GM21528 (cell line): ENCODE results near the gene DOK4.
"Not testable (repeated sequence)": the region's sequence is repeated elsewhere in the genome, so short reads cannot be mapped to it uniquely, and the experiment has no call there.

Source experiments
- ATAC-seq: cut with Tn5 transposase; IDR thresholded peaks from one replicate; pipeline ENCODE4 v1.9.1; 2021; ENCODE audit warnings: mild to moderate bottlenecking, moderate library complexity; ENCODE audit not compliant: unreplicated experiment, low FRiP score

The DOK4 gene

DNA sequence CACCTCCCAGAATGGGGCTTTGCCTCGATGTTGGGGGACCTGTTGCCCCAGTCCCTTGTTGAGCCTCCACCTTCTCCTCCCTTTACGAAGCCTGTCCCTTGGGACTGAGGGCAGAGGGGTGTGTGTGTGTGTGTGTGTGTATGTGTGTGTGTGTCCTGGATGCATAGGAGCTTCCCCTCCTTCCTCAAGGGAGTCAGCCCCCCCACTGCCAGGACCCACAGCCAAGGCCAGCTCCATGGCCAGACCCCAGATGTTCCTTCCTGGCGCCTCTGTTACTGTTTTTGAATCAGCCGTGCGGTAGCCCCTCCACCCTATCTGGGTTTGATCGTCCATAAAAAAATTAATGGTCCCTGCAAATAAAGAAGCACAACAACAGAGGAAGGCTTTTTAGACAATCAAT, 17.7 kb upstream of the DOK4 start:
- no peak for ATAC-seq

DNA sequence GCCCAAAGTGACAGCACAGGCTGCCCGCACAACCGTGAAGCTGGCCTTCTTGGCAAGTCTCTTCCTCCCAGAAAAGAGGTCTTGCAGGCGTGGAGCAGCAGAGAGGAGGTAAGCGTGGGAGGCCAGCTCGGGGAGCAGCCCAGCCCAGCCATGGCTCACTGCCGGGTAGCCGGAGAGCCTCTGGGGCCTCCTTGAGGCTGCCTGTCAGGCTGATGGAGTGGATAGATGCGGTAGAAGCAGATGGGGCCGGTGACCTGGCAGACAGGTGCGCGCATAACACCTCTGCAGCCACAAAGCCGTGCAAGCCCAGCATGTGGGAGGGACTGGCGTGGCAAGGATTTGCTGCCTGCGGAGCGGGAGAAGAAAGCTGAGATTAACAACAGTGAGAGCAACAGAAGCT, 17.1 kb upstream of the DOK4 start:
- ATAC-seq: no peak

DNA sequence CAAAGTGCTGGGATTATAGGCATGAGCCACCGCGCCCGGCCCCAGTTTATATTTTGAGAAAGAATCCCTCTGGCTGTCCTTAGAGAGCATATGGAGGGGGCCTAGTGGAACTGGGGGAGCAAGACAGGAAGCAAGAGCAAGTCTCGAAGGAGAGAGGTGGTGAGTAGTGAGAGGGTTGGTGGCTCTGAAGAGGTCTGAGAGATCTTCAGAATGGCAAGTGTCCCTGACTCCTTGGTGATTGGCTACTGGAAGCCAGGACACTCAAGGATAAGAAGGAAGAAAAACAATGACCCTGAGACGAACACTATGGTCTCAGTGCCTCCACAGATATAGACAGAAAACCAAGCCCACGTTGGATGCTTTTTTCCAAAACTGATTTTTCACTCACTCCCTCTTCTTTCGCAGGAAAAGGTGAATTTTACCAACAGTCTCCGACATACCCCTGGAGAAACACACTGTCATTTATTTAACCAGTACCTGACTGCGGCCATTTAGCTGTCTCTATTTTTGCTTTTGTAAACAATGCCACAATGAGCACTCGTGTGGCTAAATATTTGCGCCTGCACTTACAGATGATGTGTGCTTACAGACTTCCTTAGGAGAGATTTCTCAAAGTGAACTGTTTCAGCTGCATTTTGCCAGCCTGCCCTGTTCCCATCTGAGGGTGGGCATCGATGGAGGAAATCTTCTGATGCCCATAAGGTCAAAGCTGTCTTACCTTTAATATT, 15.9 kb upstream of the DOK4 start:
- ATAC-seq: no peak

DNA sequence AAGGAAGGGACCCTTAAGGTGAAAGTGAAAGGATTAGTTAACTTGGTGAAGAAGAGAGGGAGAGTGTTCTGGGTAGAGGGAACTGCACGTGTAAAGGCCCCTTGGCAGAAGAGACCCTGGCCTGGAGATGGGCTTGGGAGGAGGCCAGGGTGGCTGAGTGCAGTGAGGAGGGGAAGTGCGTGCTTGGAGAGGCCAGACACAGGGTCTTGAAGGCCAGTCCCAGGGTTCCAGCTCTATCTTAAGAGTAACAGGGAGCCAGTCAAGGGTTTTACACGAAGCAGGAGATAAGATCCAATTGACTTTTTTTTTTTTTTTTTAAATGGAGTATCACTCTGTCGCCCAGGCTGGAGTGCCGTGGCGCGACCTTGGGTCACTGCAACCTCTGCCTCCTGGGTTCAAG, 15.2 kb upstream of the DOK4 start:
- no peak for ATAC-seq

DNA sequence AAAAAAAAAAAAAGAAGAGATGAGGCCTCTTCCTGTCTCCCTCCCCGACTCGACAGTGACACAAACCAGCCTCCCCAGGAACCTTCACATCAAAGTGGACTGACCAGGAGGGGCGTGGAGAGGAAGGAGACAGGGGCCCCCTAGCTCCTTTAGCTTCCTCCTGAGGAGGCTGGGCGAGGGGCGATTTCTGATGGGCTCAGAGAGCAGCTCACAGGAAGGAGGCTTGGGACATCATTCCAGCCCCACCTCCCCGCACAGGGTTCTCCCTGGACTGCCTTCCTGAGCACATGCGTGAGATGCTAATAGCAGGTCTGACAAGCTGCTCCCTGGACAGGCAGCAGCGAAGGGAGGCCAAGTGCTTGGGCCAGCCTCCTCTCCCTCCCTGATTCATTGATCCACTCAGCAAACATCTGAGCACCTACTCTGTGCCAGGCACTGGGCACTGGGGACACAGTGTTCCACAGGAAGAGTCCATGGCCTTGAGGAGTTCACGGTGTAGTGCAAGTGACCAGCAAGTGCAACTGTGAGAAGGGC, 14.4 kb upstream of the DOK4 start:
- ATAC-seq: no peak

DNA sequence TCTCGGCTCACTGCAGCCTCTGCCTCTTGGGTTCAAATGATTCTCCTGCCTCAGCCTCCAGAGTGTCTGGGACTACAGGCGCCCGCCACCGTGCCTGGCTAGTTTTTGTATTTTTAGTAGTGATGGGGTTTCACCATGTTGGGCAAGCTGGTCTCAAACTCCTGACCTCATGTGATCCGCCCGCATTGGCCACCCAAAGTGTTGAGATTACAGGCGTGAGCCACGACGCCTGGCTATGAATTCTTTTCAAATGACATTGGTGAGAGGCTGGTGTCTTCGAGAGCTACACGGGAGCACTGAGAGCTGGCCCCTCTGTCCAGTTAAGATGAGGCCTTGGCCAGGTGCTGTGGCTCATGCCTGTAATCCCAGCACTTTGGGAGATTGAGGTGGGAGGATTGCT, 13.6 kb upstream of the DOK4 start:
- not testable (repeated sequence) for ATAC-seq

DNA sequence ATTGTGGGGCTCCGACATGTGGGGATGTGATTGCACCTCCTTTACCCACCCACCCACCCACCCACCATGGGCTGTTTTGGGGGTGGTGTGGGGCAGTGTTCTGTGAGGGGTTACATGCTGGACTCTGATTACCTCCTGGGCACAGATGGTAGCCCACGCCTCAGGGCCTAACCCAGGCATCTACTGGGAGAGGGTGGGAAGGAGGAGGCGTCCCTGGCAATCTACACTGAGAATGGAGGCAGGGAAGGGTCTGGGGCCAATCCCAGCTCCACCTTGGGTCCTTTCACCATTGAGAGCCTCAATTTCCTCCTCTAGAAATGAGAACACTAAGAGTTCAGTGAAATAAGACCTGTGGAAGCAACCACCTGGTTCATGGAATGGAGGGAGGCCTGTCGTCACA, 11.7 kb upstream of the DOK4 start:
- no peak for ATAC-seq

DNA sequence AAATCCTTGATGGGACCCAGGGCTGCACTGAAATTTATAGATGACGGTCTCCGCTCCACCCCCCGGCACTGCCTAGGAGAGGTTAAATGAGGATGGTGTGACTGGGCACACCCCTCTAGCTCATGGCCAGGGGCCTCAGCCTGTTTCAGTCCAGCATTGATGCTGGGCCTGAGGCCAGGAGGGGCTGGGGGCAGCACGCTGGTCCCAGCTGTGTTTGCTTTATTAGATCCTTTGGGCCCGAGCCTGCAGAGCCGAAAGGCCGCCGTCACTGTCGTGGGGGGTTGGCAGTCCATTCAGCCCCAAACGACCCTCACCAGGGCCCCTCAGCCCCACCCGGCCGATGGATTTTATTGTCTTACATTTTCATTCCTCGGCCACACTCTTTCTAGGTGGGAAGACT, 10.8 kb upstream of the DOK4 start:
- ATAC-seq: no peak

DNA sequence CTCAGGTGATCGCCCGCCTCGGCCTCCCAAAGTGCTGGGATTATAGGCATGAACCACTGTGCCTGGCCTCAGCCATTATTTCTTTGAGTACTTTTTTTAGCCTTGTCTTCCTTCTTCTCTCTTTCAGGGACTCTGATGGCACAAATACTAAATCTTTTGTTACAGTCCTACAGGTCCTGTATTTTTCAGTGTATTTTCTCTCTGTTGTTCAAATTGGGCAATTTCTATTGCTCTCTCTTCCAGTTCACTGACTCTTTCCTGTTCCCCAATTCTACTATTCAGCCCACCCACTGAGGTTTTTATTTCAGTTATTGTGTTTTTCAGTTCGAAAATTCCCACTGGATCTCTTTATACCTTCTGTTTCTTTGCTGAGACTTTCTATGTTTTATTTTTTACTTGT, 7.5 kb upstream of the DOK4 start:
- ATAC-seq: no peak

DNA sequence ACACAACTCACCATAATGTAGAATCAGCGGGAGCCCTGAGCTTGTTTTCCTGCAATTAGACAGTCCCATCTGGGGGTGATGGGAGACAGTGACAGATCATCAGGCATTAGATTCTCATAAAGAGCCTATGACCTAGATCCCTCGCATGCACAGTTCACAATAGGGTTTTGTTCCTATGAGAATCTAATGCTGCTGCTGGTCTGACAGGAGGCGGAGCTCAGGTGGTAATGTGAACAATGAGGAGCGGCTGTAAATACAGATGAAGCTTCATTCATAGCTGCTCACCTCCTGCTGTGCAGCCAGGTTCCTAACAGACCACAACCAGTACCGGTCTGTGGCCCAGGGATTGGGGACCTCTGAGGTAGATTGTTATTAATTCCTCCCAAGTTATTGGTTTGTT, 2.9 kb upstream of the DOK4 start:
- no peak for ATAC-seq

DNA sequence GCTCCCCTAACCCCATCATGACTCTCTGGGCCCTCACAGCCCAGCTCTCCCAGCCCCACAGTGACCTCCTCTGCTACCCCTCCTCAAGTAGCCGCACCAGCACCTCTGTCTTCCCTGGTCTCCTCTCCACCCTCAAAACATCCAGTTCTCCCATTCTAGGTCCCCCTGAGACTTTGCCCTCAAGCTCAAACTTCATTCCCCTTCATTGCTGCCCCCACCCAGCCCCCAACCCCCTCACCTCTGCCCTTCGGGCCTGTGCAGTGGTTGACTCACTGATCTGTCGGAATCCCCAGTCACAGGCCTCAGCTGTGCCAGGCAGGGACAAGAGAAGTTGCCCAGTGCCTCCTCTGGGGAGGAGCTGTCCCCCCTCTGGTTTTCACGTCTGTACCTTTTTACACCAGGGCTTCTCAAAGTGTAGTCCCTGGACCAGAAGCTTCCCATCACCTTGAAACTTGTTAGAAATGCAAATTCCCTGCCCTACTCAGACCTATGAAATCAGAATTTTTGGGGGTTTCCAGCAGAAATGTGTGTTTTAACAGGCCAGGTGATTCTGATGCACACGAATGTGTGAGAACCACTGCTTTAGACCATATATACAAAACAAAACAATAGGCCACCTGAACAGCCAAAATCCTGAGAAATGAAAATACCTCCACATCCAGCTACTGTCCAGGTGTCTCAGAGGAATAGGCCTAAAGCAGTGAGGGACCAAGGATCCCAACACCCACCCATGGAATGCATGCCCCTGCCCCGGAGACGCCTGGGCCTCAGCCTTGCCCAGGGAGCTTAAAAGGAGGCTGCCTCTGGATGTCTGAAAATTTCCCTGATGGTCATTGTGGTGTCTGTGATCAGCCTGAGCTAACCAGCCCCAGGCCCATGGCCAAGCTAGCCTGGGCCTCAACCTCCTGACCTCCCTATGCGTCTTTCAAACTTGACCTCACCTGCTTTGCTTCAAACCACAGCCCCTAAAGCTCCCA, 853 bp upstream of the DOK4 start:
- no peak for ATAC-seq

DNA sequence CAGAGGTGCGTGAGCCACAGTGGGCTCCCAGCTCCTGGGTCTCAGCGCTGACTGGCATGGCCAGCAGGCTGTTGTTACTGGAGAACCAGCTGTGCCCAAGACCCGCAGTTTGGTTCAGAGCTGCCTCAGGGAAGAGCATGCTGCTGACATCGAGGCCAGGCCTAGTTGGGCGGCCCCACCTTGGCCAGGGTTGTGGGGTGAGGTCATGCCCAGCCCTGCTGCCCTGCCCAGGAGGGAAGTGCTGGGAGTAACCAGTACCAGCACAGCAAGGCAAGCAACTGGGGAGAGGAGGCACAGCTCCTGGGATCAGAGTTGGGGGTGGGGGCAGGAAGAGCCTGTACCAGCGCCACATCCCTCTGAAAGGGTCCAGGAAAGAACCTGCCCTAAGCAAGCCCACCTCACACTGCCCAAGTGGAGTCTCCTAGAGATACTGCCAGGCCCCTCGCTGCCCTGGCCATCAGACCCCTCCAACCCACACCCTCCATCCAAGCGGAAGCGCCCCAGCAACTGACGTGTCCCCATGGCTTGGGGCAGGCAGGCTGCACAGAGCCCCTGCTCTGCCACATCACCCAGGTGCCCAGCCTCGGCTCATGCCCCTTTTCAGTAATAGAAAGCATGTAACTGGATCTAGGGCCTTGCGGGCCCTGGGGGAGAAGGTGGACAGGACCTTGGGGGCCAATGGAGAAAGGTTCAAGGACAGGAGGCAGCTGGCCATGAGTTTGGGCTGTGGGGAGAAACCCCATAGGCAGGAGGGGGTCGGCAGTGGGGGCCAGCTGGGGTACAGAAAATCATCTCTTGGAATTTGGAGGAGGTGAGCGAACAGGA, 990 bp downstream of the DOK4 start:
- ATAC-seq: no peak

DNA sequence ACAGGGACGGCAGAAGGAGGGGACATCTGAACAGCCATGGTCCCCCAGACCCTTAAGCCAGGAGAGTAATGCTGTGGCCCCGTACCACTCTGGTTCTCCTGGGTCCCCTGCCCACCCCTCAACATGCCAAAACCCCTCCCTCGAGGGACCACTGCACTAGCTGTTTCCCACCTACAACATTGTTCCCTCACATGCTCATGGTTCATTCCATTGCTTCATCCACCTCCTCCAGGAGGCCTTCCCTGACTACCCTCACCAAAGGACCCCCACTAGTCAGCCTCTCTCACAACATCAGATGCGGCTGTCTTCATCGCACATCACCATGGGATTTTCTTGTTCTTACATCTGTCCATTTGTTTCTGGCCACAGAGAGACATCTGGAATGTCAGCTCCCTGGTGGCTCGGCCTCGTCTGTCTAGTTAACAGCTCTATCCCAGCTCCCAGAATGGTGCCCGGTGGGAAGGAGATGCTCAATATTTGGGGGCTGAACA, 1.7 kb downstream of the DOK4 start:
- no peak for ATAC-seq

DNA sequence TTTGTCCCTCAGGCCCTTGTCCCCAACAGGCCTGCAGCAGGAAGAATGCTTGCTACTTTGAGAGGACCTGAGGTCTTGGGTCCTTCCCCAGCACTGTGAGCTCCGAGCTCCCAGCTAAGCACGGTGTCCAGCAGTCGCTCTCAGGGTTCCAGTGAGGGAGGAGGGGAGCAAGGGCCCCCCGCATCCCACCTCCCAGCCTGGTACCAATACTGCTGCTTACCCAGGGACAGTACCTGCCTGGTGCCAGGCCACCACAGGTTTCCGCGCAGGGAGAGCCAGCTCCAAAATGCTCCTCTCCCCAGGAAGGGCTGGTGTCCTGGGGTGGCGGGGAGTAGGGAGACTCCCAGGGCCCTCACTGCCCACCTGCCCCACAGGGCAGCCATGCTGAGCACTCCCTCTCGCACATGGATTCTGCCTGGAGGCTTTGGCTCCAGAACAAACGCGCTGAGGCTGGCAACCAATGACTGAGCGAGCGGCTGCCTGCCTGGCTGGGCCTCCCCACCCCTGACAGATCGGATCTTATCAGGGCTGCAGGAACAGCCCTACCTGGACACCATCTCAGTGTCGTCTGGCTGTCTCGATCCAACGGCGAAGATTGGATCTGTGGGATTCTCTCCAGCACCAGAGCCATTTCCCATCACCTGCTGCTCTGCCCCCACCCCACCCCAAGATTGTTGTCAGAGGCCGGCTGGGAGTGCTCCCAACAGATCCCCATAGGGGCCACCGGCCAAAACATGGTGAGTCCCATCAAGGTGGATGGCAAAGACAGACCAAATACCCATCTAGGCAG, 2.4 kb downstream of the DOK4 start:
- ATAC-seq: no peak

DNA sequence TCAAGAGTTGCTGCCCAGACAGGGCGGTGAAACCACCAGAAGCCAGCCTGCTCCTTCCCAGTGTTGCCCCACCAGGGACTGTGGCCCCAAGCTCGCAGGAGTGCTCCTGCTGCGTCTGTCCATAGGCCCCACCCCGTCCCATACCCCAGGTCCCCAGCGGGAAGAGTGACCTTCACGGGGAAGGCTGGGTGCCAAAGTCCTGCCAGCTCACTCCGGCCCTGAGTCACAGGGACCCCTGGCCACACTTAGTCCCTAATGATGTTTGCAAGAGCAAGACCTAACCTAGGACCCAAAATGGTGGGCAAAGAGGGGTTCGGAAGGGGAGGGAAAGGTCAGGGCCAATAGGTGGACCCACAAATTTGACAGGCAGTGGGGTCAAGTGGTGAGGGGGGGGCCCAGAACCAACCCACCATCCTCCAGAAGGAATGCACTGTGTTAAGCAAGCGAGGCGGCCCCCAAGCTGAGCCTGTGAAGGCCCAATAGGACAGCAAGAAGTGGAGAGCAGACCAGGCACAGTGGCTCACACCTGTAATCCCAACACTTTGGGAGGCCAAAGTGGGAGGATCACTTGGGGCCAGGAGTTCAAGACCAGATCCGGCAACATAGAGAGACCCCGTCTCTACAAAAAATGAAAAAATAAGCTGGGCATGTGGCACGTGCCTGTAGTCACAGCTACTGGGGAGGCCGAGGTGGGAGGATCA, 3.3 kb downstream of the DOK4 start:
- no peak for ATAC-seq

DNA sequence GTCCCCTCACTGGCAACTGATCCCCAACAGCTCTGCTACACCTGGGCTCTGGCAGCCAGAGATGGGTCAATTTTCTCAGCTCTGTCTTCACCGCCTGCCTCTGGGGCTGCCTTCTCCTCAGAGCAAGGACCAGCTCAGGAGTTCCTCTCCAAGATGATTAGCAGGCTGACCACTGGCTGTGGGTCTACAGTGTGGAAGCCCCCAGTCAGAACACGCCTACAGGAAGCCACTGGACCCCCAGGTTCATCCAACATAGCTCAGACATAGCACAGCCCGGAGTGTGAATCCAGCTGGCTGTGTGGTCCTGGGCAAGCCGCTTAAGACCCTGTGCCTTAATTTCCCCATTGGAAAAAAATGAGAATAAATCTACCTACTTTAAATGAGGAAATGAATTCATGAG, 4.9 kb downstream of the DOK4 start:
- ATAC-seq: no peak

DNA sequence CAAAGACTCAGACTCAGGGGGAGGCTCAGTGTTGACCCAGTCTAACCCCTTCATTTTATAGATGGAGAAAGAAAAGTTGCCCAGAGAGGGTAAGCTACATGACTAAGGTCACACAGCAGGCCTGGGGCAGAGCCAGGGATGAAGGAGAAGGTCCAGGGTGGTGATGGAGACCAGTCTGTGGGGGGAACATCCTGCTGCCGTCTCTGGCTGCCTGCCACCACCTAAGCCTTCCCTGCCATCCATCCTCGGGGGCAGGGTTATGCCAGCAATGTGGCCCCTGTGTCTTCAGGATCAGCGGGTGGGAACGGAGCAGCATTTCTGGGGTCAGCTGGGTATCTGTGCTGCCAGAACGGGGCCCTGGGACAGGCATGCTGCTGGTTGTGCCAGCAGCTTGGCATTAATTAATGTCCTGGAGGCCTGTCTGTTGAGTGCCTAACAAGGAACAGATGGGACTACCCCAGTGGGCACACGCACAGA, 5.5 kb downstream of the DOK4 start:
- ATAC-seq: no peak

DNA sequence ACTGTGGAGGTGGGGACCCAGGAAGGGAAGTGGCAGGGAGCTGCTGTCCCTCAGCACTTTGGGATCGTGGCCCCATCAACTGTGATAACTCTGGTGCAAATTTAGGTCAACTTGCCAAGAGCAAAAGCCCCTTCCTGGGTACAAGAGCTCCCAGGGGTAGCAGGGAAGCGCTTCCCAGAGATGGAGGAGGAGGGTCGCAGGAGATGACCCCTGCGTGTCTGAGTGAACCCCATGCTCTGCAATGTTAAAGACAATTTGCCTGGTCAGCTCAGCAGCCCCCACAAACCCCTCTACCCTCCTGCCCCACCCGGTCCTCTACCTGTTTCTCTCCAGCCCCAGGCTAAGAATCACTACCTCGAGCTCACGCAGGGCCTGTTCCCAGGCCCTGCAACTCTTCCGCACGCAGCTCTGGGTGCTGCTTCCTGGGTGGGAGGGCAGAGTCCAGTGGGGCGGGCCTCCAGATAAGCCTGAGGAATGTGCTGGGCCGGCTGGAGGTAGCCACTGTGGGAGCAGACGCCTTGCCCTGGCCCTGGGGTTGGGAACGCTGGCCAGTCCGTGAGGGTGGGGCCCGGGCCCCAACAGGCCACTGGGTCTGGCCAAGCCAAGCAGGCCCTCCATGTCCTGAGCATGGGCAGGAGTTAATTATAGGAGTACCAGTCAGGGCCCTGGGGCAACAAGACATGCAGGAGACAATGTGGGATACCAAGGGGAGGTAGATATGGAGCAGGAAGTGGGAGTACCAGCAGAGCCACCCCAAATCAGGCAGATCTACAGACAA, 6.1 kb downstream of the DOK4 start:
- ATAC-seq: no peak
